Anterior cingulate cortex (tissue), 58 donors: ENCODE measurements around the gene EIF2B2.
A peak's percentile ranks its signal among the peaks of the same experiment; 100 is the strongest.

Source experiments
- DNase-seq, 58 donors: peaks; one replicate each; lab custom pipeline; 2025; lab: John Stamatoyannopoulos, UW

Gene EIF2B2

GRCh38 chr14:75002392-75003249, at the start of gene EIF2B2:
Gene EIF2B2, plus strand, starts transcription at chr14:75002921. Its CDS starts 70 bp downstream, at chr14:75002991.
- DNase-seq: peak; percentile 80 to 99 (median 95)

GRCh38 chr14:74953686-74954085, 49.0 kb upstream of the EIF2B2 start:
- DNase-seq: no peak

GRCh38 chr14:74954232-74954946, 48.3 kb upstream of the EIF2B2 start:
- DNase-seq: peak in 1 of 58 donors; percentile 10

GRCh38 chr14:74954947-74955228, 47.8 kb upstream of the EIF2B2 start:
- no peak for DNase-seq

GRCh38 chr14:74955229-74956026, 47.3 kb upstream of the EIF2B2 start, which contains the start of gene PGF:
Gene PGF, minus strand, starts transcription at chr14:74955597. Its CDS starts 355 bp downstream, at chr14:74955242.
- DNase-seq: peak in 11 of 58 donors; percentile 4 to 50 (median 12)

GRCh38 chr14:74956027-74956279, 46.8 kb upstream of the EIF2B2 start:
- DNase-seq: no peak

- DNase-seq: peak in 4 of 58 donors; percentile 8 to 11 (median 10)
These were observed 46.2 kb upstream of the EIF2B2 start for GRCh38 chr14:74956280-74957072.

GRCh38 chr14:74959596-74960180, 43.0 kb upstream of the EIF2B2 start:
- no peak for DNase-seq

GRCh38 chr14:74960736-74961135, 42.0 kb upstream of the EIF2B2 start:
- DNase-seq: peak in 1 of 58 donors; percentile 14

GRCh38 chr14:74961238-74961911, 41.3 kb upstream of the EIF2B2 start:
- no peak for DNase-seq

- no peak for DNase-seq
These were observed 40.7 kb upstream of the EIF2B2 start for GRCh38 chr14:74962046-74962445.

GRCh38 chr14:74962493-74962892, 40.2 kb upstream of the EIF2B2 start:
- no peak for DNase-seq

- DNase-seq: no peak
These were observed 39.5 kb upstream of the EIF2B2 start for GRCh38 chr14:74963178-74963704.

GRCh38 chr14:74963705-74964271, 38.9 kb upstream of the EIF2B2 start:
- no peak for DNase-seq

GRCh38 chr14:74964787-74965485, 37.8 kb upstream of the EIF2B2 start:
- no peak for DNase-seq

- DNase-seq: no peak
These were observed 37.1 kb upstream of the EIF2B2 start for GRCh38 chr14:74965486-74966153.

GRCh38 chr14:74968811-74969210, 33.9 kb upstream of the EIF2B2 start:
- no peak for DNase-seq
